Right ventricle myocardium inferior (tissue), 1 donor: ENCODE results near the gene PPP3CA. TPM values are rescaled to one million over a fixed set of nuclear protein-coding genes. Genes with fewer than 3 reads are reported as not detected.
"Not testable (repeated sequence)": the region's sequence is repeated elsewhere in the genome, so short reads cannot be mapped to it uniquely, and the experiment has no call there.

Source experiments
- ATAC-seq: fragments of 200-7000 bp; cut with Tn5 transposase; one replicate; pipeline ENCODE4 v1.9.1; 2020; ENCODE audit warnings: mild to moderate bottlenecking, moderate library complexity
- DNase-seq: peaks from one replicate; pipeline ENCODE4 v3.0.0; 2021; ENCODE audit errors: missing footprints
- intact Hi-C: fragments of 100-400 bp; cut with DNase I; formaldehyde crosslinking; loops from one replicate; pipeline ENCODE4 v1.11.0; 2022
- total RNA-seq: library from RNA; stranded (reverse); fragmentation: NEBNext Ultra II Directional; extraction: Animal tissue kit (Norgen Biotek cat#: 25700); gene quantifications from one replicate; pipeline ENCODE4 v1.2.1, GENCODE V29; 2021
- donor health status: DM: no; HTN: yes; CAD: no; lungs with severe emphysema.

PPP3CA gene
- total RNA-seq, 1 donor from 2014 or later = 23.3 TPM

GRCh38 chr4:101141230-101141629 is 206.1 kb downstream of the PPP3CA start:
- intact Hi-C loops = no loop called here
- DNase-seq (no peak), ATAC-seq (no peak)

- ATAC-seq (no peak), DNase-seq (no peak)
- intact Hi-C loops = no loop called here
Measured at GRCh38 chr4:101140228-101140627, 207.1 kb downstream of the PPP3CA start.

GRCh38 chr4:101136373-101137370 is 210.7 kb downstream of the PPP3CA start:
- no peak for ATAC-seq

GRCh38 chr4:101135371-101136010 is 211.8 kb downstream of the PPP3CA start:
- DNase-seq (no peak), ATAC-seq (no peak)
- intact Hi-C loops = no loop called here

More at GRCh38 chr4:101136373-101137370, 210.7 kb downstream of the PPP3CA start:
- intact Hi-C loops = no loop called here
- DNase-seq = no peak

GRCh38 chr4:101131058-101131457 is 216.3 kb downstream of the PPP3CA start:
- ATAC-seq, intact Hi-C loops, DNase-seq: not testable (repeated sequence)

- ATAC-seq, DNase-seq, intact Hi-C loops: not testable (repeated sequence)
Measured at GRCh38 chr4:101128898-101129297, 218.4 kb downstream of the PPP3CA start.

- intact Hi-C loops = no loop called here
- DNase-seq = no peak
- no peak for ATAC-seq
Measured at GRCh38 chr4:101128473-101128872, 218.9 kb downstream of the PPP3CA start.

GRCh38 chr4:101127176-101127790 is 220.0 kb downstream of the PPP3CA start:
- DNase-seq (no peak), ATAC-seq (no peak)
- intact Hi-C loops = no loop called here

GRCh38 chr4:101126059-101126458 is 221.3 kb downstream of the PPP3CA start:
- no peak for ATAC-seq
- intact Hi-C loops = no loop called here
- no peak for DNase-seq

GRCh38 chr4:101125045-101125942 is 222.0 kb downstream of the PPP3CA start:
- ATAC-seq (no peak), DNase-seq (no peak)
- intact Hi-C loops = no loop called here

GRCh38 chr4:101123231-101123630 is 224.1 kb downstream of the PPP3CA start:
- ATAC-seq = no peak
- intact Hi-C loops = no loop called here
- DNase-seq = no peak

GRCh38 chr4:101122019-101122418 is 225.3 kb downstream of the PPP3CA start:
- intact Hi-C loops = no loop called here
- ATAC-seq (no peak), DNase-seq (no peak)

GRCh38 chr4:101119141-101119540 is 228.2 kb downstream of the PPP3CA start:
- intact Hi-C loops = no loop called here
- no peak for ATAC-seq

GRCh38 chr4:101118617-101119016 is 228.7 kb downstream of the PPP3CA start:
- no peak for DNase-seq
- intact Hi-C loops = no loop called here
- no peak for ATAC-seq

More at GRCh38 chr4:101119141-101119540, 228.2 kb downstream of the PPP3CA start:
- DNase-seq = no peak

GRCh38 chr4:101115887-101116286 is 231.4 kb downstream of the PPP3CA start:
- intact Hi-C loops = no loop called here
- no peak for ATAC-seq
- DNase-seq = no peak

GRCh38 chr4:101114936-101115372 is 232.4 kb downstream of the PPP3CA start:
- intact Hi-C loops = no loop called here
- ATAC-seq = peak; percentile 77
- no peak for DNase-seq

GRCh38 chr4:101104312-101105052 is 242.8 kb downstream of the PPP3CA start:
- no peak for ATAC-seq
- DNase-seq = no peak
- intact Hi-C loops = no loop called here
